Measurements from ENCODE around the gene IGSF23. TPM values are rescaled to one million over a fixed set of nuclear protein-coding genes. Genes with fewer than 3 reads are reported as not detected.

IGSF23 gene
- total and polyA plus RNA-seq, 8 donors, result 0.73 TPM; not detected in 7

- TF ChIP-seq POLR2AphosphoS5 (IDR thresholded peaks at IDR 0.05), result no peak
- no peak for TF ChIP-seq CTCF (IDR thresholded peaks at IDR 0.05)
- TF ChIP-seq EP300 (IDR thresholded peaks at IDR 0.05), result no peak
- Histone ChIP-seq H3K9me3 (no peaks in the 10 kb centered on the region), H3K4me1 (no peaks in the 10 kb centered on the region), H3K36me3 (no peaks in the 10 kb centered on the region), H3K27me3 (no peaks in the 10 kb centered on the region), H3K4me3 (no peak overlapping the region), H3K27ac (no peak overlapping the region)
- intact Hi-C loops (cut with DNase I; ENCODE audit: low total_unique reads), result no loop called here
- DNase-seq, result no peak
- WGBS, 5 donors, result 40 to 64% (median 60%) methylated on average over 1 of the region's 1 CpG
Measured at GRCh38 chr19:44577566-44577874, 35.8 kb upstream of the IGSF23 start.

GRCh38 chr19:44579663-44580365 lies 33.5 kb upstream of the IGSF23 start:
- no peak for DNase-seq
- no peak overlapping the region for H3K4me3 ChIP-seq
- peaks cover 0 to 5% (median 3%) of the 10 kb centered on the region in 3 donors for H3K27me3 ChIP-seq
- TF ChIP-seq EP300 (IDR thresholded peaks at IDR 0.05) (no peak), POLR2A (IDR thresholded peaks at IDR 0.05) (no peak)
- no peak overlapping the region for H3K27ac ChIP-seq
- intact Hi-C loops (cut with DNase I; ENCODE audit: low total_unique reads), result no loop called here
- H3K9me3 ChIP-seq, result no peaks in the 10 kb centered on the region
- H3K36me3 ChIP-seq, result no peaks in the 10 kb centered on the region
- no peaks in the 10 kb centered on the region for H3K4me1 ChIP-seq
- 85 to 96% (median 89%) methylated on average over 5 of the region's 5 CpGs for WGBS, 5 donors

GRCh38 chr19:44580366-44580895 lies 32.9 kb upstream of the IGSF23 start:
- no peaks in the 10 kb centered on the region for H3K9me3 ChIP-seq
- DNase-seq, result no peak
- no peaks in the 10 kb centered on the region for H3K4me1 ChIP-seq
- H3K36me3 ChIP-seq, result no peaks in the 10 kb centered on the region
- H3K4me3 ChIP-seq, result no peak overlapping the region
- no peak overlapping the region for H3K27ac ChIP-seq
- intact Hi-C loops (cut with DNase I; ENCODE audit: low total_unique reads), result no loop called here
- 72 to 81% (median 77%) methylated on average over 4 to 11 of the region's 11 CpGs for WGBS, 5 donors
- TF ChIP-seq POLR2AphosphoS5 (IDR thresholded peaks at IDR 0.05), result no peak
- TF ChIP-seq POLR2A (IDR thresholded peaks at IDR 0.05), result no peak
- no peak for TF ChIP-seq CTCF (IDR thresholded peaks at IDR 0.05)
- H3K27me3 ChIP-seq, result peaks cover 0 to 5% (median 3%) of the 10 kb centered on the region in 3 donors

- Histone ChIP-seq H3K9me3 (no peaks in the 10 kb centered on the region), H3K27me3 (peaks cover 0 to 5% (median 3%) of the 10 kb centered on the region in 3 donors), H3K27ac (no peak overlapping the region), H3K4me3 (no peak overlapping the region), H3K36me3 (no peaks in the 10 kb centered on the region), H3K4me1 (no peaks in the 10 kb centered on the region)
- TF ChIP-seq POLR2A (IDR thresholded peaks at IDR 0.05) (no peak), POLR2AphosphoS5 (IDR thresholded peaks at IDR 0.05) (no peak), EP300 (IDR thresholded peaks at IDR 0.05) (no peak), CTCF (IDR thresholded peaks at IDR 0.05) (no peak)
- intact Hi-C loops (cut with DNase I; ENCODE audit: low total_unique reads), result no loop called here
- WGBS, 5 donors, result 95 to 100% (median 97%) methylated on average over 2 of the region's 2 CpGs
- no peak for DNase-seq
Measured at GRCh38 chr19:44581288-44581687, 32.1 kb upstream of the IGSF23 start.

Measured in stomach (tissue), 9 donors.